ENCODE results near the gene KCNS1.
"Not testable (repeated sequence)": the region's sequence is repeated elsewhere in the genome, so short reads cannot be mapped to it uniquely, and the experiment has no call there.

KCNS1 gene

GRCh38 chr20:45100563-45101245, at the start of gene KCNS1:
Gene KCNS1 (minus strand): TSS chr20:45101127. CDS start chr20:45099236, 1,891 bp downstream.
- DNase-seq (ENCODE audit: low read depth) = no peak
- peak within 1 kb of the TSS; percentile 10 for H3K4me3 ChIP-seq (replicated peaks; ENCODE audit: low read depth, low read length)
- TF ChIP-seq CTCF (IDR thresholded peaks at IDR 0.05; ENCODE audit: low read length, missing control alignments) = no peak

GRCh38 chr20:45149062-45149461, 48.1 kb upstream of the KCNS1 start:
- no peak for DNase-seq (ENCODE audit: low read depth)
- TF ChIP-seq CTCF (IDR thresholded peaks at IDR 0.05; ENCODE audit: low read length, missing control alignments) = no peak
- no peak overlapping the region for H3K4me3 ChIP-seq (replicated peaks; ENCODE audit: low read depth, low read length)

- DNase-seq (ENCODE audit: low read depth) = no peak
- H3K4me3 ChIP-seq (replicated peaks; ENCODE audit: low read depth, low read length) = no peak overlapping the region
- TF ChIP-seq CTCF (IDR thresholded peaks at IDR 0.05; ENCODE audit: low read length, missing control alignments) = no peak
Measured at GRCh38 chr20:45140836-45141235, 39.9 kb upstream of the KCNS1 start.

- not testable (repeated sequence) for DNase-seq (ENCODE audit: low read depth); H3K4me3 ChIP-seq (replicated peaks; ENCODE audit: low read depth, low read length)
Measured at GRCh38 chr20:45139733-45140375, 38.9 kb upstream of the KCNS1 start.

- TF ChIP-seq CTCF (IDR thresholded peaks at IDR 0.05; ENCODE audit: low read length, missing control alignments) = peak; percentile 64
- no peak overlapping the region for H3K4me3 ChIP-seq (replicated peaks; ENCODE audit: low read depth, low read length)
- peak; percentile 8 for DNase-seq (ENCODE audit: low read depth)
Measured at GRCh38 chr20:45138561-45139300, 37.8 kb upstream of the KCNS1 start.

- no peak overlapping the region for H3K4me3 ChIP-seq (replicated peaks; ENCODE audit: low read depth, low read length)
- no peak for TF ChIP-seq CTCF (IDR thresholded peaks at IDR 0.05; ENCODE audit: low read length, missing control alignments)
- DNase-seq (ENCODE audit: low read depth) = no peak
Measured at GRCh38 chr20:45136911-45137310, 36.0 kb upstream of the KCNS1 start.

GRCh38 chr20:45128099-45128498, 27.2 kb upstream of the KCNS1 start:
- no peak for DNase-seq (ENCODE audit: low read depth)
- TF ChIP-seq CTCF (IDR thresholded peaks at IDR 0.05; ENCODE audit: low read length, missing control alignments) = no peak
- H3K4me3 ChIP-seq (replicated peaks; ENCODE audit: low read depth, low read length) = no peak overlapping the region

Measured in fibroblast of pulmonary artery (primary cell).